Astrocyte of the spinal cord (primary cell): ENCODE data around the gene EGFR.

ENCODE experiments used
- DNase-seq: peaks from one replicate; pipeline ENCODE4 v3.0.0; 2011; ENCODE audit warnings: low read depth, low spot score
- H3K4me3 ChIP-seq: 2 replicates; pipeline ENCODE4 v1.5.1; 2011; ENCODE audit warnings: low read depth, mild to moderate bottlenecking, low read length, moderate library complexity
- in situ Hi-C: cut with HindIII; loops from 2 replicates; pipeline ENCODE4 v1.10.0; 2017; ENCODE audit warnings: low sequenced_read_pairs
- TF ChIP-seq, protein P1 (sequence below): IDR thresholded peaks from 2 replicates; pipeline ENCODE4 v1.5.1; 2012; ENCODE audit warnings: low read depth, mild to moderate bottlenecking, low read length, inconsistent platforms

EGFR gene

DNA sequence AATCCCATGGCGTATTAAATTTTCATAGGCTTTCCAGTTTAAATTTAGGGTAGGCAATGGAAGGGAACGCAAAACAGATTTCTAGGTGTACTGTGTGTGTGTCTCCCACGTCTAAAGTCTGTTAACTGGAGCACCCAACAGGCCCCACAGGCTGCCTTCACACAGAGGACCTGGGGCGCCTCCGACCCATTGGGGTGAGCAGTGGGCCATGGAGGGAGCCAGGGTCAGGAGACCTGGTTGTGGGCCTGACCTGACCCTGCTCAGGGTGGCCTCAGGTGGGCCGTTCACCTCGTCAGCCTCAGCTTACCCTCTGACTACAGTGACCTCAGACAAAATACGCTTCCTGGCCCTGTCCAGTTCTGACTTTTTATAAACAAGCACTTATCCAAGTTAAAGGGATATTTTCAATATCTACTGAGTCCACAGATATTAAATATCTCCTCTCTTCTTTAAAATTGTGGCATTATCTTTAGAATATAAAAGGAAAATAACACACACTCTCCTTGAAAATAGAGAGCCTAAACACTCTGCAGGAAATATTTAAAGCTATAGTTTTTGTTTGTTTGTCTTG, 159.6 kb downstream of the EGFR start:
- no peak for DNase-seq
- no peak overlapping the region for H3K4me3 ChIP-seq
- TF ChIP-seq, protein P1, sequence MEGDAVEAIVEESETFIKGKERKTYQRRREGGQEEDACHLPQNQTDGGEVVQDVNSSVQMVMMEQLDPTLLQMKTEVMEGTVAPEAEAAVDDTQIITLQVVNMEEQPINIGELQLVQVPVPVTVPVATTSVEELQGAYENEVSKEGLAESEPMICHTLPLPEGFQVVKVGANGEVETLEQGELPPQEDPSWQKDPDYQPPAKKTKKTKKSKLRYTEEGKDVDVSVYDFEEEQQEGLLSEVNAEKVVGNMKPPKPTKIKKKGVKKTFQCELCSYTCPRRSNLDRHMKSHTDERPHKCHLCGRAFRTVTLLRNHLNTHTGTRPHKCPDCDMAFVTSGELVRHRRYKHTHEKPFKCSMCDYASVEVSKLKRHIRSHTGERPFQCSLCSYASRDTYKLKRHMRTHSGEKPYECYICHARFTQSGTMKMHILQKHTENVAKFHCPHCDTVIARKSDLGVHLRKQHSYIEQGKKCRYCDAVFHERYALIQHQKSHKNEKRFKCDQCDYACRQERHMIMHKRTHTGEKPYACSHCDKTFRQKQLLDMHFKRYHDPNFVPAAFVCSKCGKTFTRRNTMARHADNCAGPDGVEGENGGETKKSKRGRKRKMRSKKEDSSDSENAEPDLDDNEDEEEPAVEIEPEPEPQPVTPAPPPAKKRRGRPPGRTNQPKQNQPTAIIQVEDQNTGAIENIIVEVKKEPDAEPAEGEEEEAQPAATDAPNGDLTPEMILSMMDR: no peak
- in situ Hi-C loops: no loop called here

DNA sequence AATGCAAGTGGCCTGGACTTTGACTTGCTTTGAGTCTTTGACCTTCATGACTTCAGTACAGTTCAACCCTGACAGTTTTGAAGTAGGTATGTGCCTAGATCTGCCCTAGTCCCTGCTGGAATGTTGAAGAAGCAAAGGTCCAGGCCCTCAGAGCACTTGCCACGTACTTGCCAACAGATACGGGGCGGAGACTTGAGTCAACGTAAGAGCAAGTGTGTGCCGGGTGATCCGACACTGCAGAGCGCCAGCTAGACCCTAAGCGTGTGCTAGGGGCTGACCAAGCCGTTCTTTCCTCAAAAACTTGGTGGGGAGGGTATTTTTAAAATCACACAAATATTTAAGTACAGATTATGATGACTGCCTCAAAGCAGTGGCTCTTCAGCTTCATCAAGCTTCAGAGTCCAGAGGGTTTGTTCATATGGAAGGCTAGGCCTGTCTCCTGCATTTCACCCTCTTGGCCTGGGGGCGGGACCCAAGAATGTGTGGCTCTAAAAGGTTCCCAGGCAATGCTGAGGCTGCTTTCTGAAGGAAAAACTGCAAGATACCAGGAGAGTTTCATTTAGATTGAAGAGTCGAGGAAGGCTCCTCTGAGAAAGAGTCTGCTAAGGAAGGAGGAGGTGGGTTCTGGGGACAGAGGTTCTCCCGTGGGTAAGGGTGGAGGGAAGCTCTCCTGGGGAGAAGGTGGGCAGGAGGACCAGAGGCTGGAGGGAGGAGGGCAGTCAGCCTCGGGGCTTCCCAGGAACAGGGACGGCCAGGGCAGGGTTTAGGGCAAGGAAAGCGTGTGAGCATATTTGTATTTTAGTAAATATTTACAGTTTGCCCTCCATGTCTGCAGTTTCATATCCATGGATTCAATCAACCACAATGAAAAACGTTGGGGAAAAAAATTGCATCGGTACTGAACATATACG, 160.3 kb downstream of the EGFR start:
- in situ Hi-C loops: no loop called here
- TF ChIP-seq, protein P1: no peak
- DNase-seq: no peak

DNA sequence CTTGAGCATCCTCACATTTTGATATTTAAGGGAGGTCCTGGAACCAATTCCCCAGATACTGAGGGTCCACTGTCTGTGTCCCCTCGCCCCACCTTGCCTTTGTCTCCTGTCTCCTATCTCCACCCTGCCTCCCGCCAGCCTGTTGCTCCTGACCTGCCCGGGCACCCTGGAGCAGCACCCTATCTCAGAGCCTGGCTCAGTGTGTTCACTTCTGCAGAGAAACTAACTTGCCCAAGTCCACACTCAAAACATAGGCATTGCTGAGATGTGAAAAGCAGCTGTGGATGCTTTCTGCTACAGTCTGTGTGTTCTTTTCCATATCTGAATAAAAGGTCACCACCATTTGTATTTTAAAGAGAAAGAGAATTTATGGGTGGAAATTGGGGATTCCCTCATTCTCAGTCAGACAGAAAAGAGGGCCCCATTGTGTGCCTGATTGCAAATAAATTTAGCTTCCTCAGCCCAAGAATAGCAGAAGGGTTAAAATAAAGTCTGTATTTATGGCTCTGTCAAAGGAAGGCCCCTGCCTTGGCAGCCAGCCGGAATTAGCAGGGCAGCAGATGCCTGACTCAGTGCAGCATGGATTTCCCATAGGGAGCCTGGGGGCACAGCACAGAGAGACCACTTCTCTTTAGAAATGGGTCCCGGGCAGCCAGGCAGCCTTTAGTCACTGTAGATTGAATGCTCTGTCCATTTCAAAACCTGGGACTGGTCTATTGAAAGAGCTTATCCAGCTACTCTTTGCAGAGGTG, 161.3 kb downstream of the EGFR start:
- H3K4me3 ChIP-seq: no peak overlapping the region
- TF ChIP-seq, protein P1: no peak
- in situ Hi-C loops: no loop called here
- peak; percentile 25 for DNase-seq

More for the DNA sequence above, 160.3 kb downstream of the EGFR start:
- H3K4me3 ChIP-seq: no peak overlapping the region

DNA sequence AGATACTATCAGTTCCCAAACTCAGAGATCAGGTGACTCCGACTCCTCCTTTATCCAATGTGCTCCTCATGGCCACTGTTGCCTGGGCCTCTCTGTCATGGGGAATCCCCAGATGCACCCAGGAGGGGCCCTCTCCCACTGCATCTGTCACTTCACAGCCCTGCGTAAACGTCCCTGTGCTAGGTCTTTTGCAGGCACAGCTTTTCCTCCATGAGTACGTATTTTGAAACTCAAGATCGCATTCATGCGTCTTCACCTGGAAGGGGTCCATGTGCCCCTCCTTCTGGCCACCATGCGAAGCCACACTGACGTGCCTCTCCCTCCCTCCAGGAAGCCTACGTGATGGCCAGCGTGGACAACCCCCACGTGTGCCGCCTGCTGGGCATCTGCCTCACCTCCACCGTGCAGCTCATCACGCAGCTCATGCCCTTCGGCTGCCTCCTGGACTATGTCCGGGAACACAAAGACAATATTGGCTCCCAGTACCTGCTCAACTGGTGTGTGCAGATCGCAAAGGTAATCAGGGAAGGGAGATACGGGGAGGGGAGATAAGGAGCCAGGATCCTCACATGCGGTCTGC, 162.2 kb downstream of the EGFR start:
- H3K4me3 ChIP-seq: no peak overlapping the region
- no peak for DNase-seq
- TF ChIP-seq, protein P1: no peak
- in situ Hi-C loops: no loop called here

DNA sequence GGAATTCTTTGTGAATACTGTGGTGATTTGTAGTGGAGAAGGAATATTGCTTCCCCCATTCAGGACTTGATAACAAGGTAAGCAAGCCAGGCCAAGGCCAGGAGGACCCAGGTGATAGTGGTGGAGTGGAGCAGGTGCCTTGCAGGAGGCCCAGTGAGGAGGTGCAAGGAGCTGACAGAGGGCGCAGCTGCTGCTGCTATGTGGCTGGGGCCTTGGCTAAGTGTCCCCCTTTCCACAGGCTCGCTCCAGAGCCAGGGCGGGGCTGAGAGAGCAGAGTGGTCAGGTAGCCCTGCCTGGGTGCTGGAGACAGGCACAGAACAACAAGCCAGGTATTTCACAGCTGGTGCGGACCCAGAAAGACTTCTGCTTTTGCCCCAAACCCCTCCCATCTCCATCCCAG, 162.9 kb downstream of the EGFR start:
- in situ Hi-C loops: no loop called here
- H3K4me3 ChIP-seq: no peak overlapping the region
- DNase-seq: no peak
- TF ChIP-seq, protein P1: no peak

DNA sequence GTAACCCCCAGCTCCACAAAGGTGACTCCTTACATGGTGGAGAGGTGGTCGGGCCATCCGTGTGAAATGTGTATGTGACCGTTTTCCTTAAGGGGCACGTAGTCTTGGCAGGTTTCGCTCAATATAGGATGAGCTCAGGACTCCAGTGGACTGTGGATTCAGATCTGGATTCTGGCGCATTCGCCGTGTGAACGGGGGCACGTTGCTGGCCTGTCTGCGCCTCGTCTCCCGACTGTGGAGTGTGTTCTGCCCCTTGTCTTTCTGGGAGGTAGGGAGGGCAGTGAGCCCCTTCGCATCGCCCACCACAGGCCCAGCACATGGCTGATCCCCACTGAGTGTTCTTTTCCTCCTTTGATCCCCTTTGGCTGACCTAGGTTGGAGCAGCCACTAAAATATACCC, 165.1 kb downstream of the EGFR start:
- in situ Hi-C loops: no loop called here
- H3K4me3 ChIP-seq: no peak overlapping the region
- TF ChIP-seq, protein P1: no peak
- DNase-seq: no peak
